Ovary (tissue), 9 donors: ENCODE data around the gene MYCBPAP. TPM values are rescaled to one million over a fixed set of nuclear protein-coding genes. Genes with fewer than 3 reads are reported as not detected.

Experiments
- DNase-seq, 5 donors: peaks; one replicate each; pipeline ENCODE4 v3.0.0-alpha.2; 2019 to 2020
- H3K27ac ChIP-seq, 2 donors: fragments of 200-600 bp; one replicate each; pipeline versions ENCODE4 v1.5.1 to v1.8.0; 2019 to 2022
- H3K27me3 ChIP-seq: fragments of 200-600 bp; one replicate; pipeline ENCODE4 v1.8.0; 2022
- H3K36me3 ChIP-seq: fragments of 200-600 bp; sonication (generic); one replicate; pipeline ENCODE4 v1.5.1; 2019
- H3K4me1 ChIP-seq: one replicate; pipeline ENCODE4 v1.8.1; 2013; ENCODE audit warnings: mild to moderate bottlenecking, moderate library complexity; ENCODE audit not compliant: insufficient read depth
- H3K4me3 ChIP-seq: fragments of 200-600 bp; sonication (generic); one replicate; pipeline ENCODE4 v1.5.1; 2017
- H3K9me3 ChIP-seq, 2 donors: fragments of 200-600 bp in 1 of 2; sonication (generic) in 1 of 2; one replicate each; pipeline versions ENCODE4 v1.5.1 to v1.8.1; 2013 to 2019; ENCODE audit warnings: mild to moderate bottlenecking in 1 of 2, moderate library complexity in 1 of 2
- EP300 ChIP-seq: sonication (generic); formaldehyde crosslinking; IDR thresholded peaks from one replicate; pipeline ENCODE4 v1.6.1; 2017; ENCODE audit warnings: antibody characterized with exemption
- POLR2A ChIP-seq: fragments of 450-650 bp; IDR thresholded peaks from one replicate; pipeline ENCODE4 v1.6.1; 2017; ENCODE audit warnings: antibody characterized with exemption, mild to moderate bottlenecking, moderate library complexity
- WGBS, 3 donors: extraction: QIAGEN DNeasy Blood & Tissue Kit in 1 of 3; methylation state at CpG; one replicate each; pipeline versions ENCODE4 v1.1.5 to v1.1.7; 2013 to 2017; 5-methylcytosine and 5-hydroxymethylcytosine counted together
- intact Hi-C, 4 donors: fragments of 100-400 bp; cut with DNase I; formaldehyde crosslinking; loops; one replicate each; pipeline versions ENCODE4 v1.11.0 to v1.15.1; 2022 to 2023
- polyA plus RNA-seq, 2 donors: library from polyadenylated mRNA; stranded (reverse); fragments of 200-250 nt in 1 of 2; fragments of 350-450 nt in 1 of 2; fragmentation: Illumina TruSeq in 1 of 2; extraction: RNeasy Lipid Tissue Mini Kit (QIAGEN cat#74804) in 1 of 2; gene quantifications; one replicate each; pipeline ENCODE4 v1.2.3, GENCODE V29; 2013 to 2014
- total RNA-seq, 7 donors: library from RNA; depleted of rRNA in 2 of 7; stranded (reverse); fragments of >200 nt in 2 of 7; fragmentation: NEBNext Ultra II Directional in 3 of 7; extraction: Animal tissue kit (Norgen Biotek cat#: 25700) in 3 of 7; gene quantifications; one replicate each; pipeline versions ENCODE4 v1.1.0 to v1.2.4, GENCODE V29; 2016 to 2023
- TF ChIP-seq, protein P1 (sequence below), 3 donors: fragments of 450-650 bp in 2 of 3; fragments of 200-600 bp in 1 of 3; IDR thresholded peaks; one replicate each; pipeline versions ENCODE4 v1.5.1 to v1.8.0; 2016 to 2022; ENCODE audit warnings: antibody characterized with exemption in 3 of 3, mild to moderate bottlenecking in 1 of 3
- donor health status: DM: no; HTN: no; CAD: no; lungs with moderate emphysema.
- donor health status: DM: no; HTN: no; CAD: no.
- donor health status: Bipolar disorder and iron deficiency.
- donor health status: DM: yes; HTN: yes; CAD: no.
- donor health status: DM: no; HTN: no; CAD: no.
- donor health status: DM: yes; HTN: yes; CAD: no.

MYCBPAP gene
- total and polyA plus RNA-seq, 9 donors = 2.5 to 9.7 (median 4.5) TPM

- no peaks in the 10 kb centered on the region for H3K27me3 ChIP-seq
- no peak for DNase-seq
- no peaks in the 10 kb centered on the region for H3K9me3 ChIP-seq
- WGBS, 3 donors = 43 to 62% (median 51%) methylated on average over 5 of the region's 5 CpGs
- no peaks in the 10 kb centered on the region for H3K36me3 ChIP-seq
- TF ChIP-seq, protein P1, sequence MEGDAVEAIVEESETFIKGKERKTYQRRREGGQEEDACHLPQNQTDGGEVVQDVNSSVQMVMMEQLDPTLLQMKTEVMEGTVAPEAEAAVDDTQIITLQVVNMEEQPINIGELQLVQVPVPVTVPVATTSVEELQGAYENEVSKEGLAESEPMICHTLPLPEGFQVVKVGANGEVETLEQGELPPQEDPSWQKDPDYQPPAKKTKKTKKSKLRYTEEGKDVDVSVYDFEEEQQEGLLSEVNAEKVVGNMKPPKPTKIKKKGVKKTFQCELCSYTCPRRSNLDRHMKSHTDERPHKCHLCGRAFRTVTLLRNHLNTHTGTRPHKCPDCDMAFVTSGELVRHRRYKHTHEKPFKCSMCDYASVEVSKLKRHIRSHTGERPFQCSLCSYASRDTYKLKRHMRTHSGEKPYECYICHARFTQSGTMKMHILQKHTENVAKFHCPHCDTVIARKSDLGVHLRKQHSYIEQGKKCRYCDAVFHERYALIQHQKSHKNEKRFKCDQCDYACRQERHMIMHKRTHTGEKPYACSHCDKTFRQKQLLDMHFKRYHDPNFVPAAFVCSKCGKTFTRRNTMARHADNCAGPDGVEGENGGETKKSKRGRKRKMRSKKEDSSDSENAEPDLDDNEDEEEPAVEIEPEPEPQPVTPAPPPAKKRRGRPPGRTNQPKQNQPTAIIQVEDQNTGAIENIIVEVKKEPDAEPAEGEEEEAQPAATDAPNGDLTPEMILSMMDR (IDR thresholded peaks at IDR 0.05) = no peak
- TF ChIP-seq POLR2A = no peak
- TF ChIP-seq EP300 = no peak
- intact Hi-C loops = no loop called here
- H3K4me3 ChIP-seq = no peak overlapping the region
- H3K27ac ChIP-seq = no peak overlapping the region
- H3K4me1 ChIP-seq = no peaks in the 10 kb centered on the region
These were observed 7.2 kb upstream of the MYCBPAP start for GRCh38 chr17:50501054-50501453.

- TF ChIP-seq POLR2A = no peak
- no peak for TF ChIP-seq EP300
- TF ChIP-seq, protein P1 (IDR thresholded peaks at IDR 0.05) = no peak
- Histone ChIP-seq H3K36me3 (no peaks in the 10 kb centered on the region), H3K9me3 (no peaks in the 10 kb centered on the region), H3K4me1 (no peaks in the 10 kb centered on the region), H3K4me3 (no peak overlapping the region), H3K27ac (no peak overlapping the region), H3K27me3 (no peaks in the 10 kb centered on the region)
- no peak for DNase-seq
- intact Hi-C loops = no loop called here
- WGBS, 3 donors = 84 to 92% (median 90%) methylated on average over 9 of the region's 9 CpGs
These were observed 5.8 kb upstream of the MYCBPAP start for GRCh38 chr17:50502301-50502990.

- intact Hi-C loops = loop anchor here in 1 of 4 donors (5.0 kb wide), 1 partner anchor 37 kb away; no protein-coding TSS in a partner anchor
- H3K27ac ChIP-seq = no peak overlapping the region
- H3K4me3 ChIP-seq = no peak overlapping the region
- H3K27me3 ChIP-seq = no peaks in the 10 kb centered on the region
- DNase-seq = no peak
- H3K4me1 ChIP-seq = peaks cover 4% of the 10 kb centered on the region
- WGBS, 3 donors = 81 to 85% (median 84%) methylated on average over 7 of the region's 7 CpGs
- no peaks in the 10 kb centered on the region for H3K36me3 ChIP-seq
- H3K9me3 ChIP-seq = no peaks in the 10 kb centered on the region
- TF ChIP-seq EP300 = no peak
- TF ChIP-seq, protein P1 (IDR thresholded peaks at IDR 0.05) = no peak
- TF ChIP-seq POLR2A = no peak
These were observed 2.6 kb upstream of the MYCBPAP start for GRCh38 chr17:50505591-50506130.

DNA sequence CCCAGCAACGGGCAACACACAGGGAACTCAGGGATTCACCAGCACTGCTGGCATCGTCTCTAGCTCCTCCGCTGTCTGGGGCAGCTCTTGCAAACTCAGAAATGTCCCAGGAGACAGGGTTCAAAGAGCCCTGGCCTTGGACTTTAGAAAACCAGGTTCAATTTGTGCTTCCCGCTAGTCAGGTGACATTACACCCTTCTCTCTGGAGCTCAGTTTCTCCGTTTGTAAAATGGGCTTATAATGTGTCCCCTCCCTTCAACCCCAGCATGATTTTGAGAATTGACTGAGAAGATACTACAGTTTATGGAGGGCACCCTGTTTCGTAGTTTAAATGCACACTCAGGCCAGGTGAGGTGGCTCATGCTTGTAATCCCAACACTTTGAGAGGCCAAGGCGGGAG lies 1.9 kb upstream of the MYCBPAP start:
- intact Hi-C loops = loop anchor here in 1 of 4 donors (5.0 kb wide), 1 partner anchor 36 kb away; no protein-coding TSS in a partner anchor

More for the DNA sequence above, 1.9 kb upstream of the MYCBPAP start:
- TF ChIP-seq EP300 = no peak
- TF ChIP-seq, protein P1 (IDR thresholded peaks at IDR 0.05) = no peak
- no peak for TF ChIP-seq POLR2A
- peaks cover 4% of the 10 kb centered on the region for H3K4me1 ChIP-seq
- H3K27me3 ChIP-seq = no peaks in the 10 kb centered on the region
- H3K27ac ChIP-seq = no peak overlapping the region
- no peaks in the 10 kb centered on the region for H3K9me3 ChIP-seq
- 82 to 86% (median 86%) methylated on average over 7 of the region's 7 CpGs for WGBS, 3 donors
- H3K4me3 ChIP-seq = no peak overlapping the region
- H3K36me3 ChIP-seq = no peaks in the 10 kb centered on the region
- DNase-seq = peak in 1 of 5 donors; percentile 9
